T-helper 22 cell (primary cell): ENCODE measurements around the gene KDELR1.

Experiments used
- DNase-seq: peaks from one replicate; pipeline ENCODE4 v3.0.0-alpha.2; 2020; ENCODE audit warnings: low read depth

Gene KDELR1

DNA sequence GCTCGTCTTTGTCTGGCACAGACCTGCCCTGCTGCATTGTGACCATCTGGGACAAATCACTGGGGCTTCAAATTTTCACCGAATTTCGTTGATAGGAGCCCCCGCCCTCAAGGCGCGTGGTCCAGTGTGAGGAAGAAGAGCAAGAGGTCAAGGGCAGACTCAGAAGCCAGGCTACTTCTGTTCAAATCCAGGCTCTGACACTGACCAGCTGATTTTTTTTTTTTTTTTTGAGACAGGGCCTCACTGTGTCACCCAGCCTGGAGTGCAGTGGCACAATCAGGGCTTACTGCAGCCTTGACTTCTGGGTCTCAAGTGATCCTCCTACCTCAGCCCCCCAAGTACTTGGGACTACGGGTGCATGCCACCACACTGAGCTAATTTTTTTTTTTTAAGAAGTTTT, 20.0 kb downstream of the KDELR1 start:
- DNase-seq: no peak

DNA sequence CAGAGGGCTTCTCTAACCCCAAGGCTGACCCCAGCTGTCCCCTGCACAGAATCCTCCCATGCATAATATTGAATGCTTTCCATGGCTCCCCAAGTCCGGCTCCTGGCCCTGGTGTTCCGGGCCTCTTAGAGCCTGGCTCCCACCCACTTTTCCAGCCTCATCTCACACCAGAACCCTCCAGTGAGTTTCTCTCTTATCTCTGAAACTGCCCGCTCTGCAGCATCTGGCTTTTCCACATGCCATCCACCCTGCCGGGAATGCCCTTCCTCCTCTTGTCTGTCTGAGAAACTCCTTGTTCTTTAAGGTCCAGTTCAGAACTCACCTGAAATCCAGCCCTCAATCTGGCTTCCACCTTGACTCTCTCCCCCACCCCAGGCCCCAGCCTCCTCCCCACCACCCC, 20.4 kb downstream of the KDELR1 start:
- DNase-seq: no peak

DNA sequence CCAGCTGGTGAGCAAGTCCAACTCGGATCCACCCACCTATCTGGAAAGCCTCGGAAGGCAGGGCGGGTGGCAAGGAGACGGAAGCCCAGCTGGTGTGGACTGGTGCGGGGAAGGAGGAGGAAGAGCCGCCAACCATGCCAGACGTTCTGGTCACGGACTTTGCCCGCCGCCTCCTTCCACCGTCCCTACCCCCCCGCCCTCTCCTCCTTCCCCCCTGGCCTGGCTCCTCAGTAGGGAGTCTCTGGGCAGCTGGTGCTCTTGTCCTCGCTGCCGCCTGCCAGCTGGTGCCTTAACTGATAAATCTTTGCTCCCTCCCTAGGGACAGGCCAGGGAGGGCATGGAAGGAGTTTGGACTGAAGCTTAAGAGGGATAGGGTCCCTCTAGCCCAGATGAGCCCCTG, 22.4 kb downstream of the KDELR1 start:
- DNase-seq: no peak

DNA sequence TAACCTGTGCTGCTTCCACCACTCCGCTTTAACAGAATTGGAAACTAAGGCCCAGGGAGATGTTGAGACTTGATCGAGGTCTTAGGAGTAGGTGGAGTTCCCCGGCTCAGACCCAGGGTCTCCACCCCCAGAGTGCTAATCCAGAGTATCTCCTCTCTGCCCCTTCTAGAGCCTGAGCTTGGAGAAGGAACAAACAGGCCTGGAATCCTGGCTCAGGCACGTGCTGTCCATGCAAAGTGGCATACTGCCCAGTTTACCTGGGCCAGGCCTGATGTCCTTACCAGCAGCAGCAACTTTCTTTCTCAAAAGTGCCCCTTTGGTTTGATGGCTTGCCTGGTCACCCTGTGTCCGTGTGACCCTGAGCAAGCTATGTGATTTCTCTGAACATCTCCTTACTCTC, 23.5 kb downstream of the KDELR1 start:
- DNase-seq: no peak

DNA sequence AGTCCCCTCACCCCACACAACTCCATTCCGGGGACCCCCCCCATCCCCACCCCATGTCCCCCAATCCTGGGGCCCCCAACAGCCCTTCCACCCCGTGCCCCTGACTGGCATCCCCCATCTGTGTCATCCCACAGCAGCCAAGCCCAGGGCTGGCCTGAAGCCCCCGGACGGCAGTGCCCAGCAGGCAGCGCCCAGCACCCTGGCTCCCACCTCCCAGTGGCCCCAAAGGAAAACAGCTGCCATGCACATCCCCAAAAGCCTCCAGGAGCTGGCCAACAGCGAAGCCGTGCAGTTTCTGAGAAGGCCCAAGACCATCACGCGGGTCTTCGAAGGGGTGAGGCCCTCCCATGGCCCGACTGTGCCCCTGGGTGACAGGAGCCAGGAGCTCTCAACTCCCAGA, 25.7 kb downstream of the KDELR1 start:
- no peak for DNase-seq

DNA sequence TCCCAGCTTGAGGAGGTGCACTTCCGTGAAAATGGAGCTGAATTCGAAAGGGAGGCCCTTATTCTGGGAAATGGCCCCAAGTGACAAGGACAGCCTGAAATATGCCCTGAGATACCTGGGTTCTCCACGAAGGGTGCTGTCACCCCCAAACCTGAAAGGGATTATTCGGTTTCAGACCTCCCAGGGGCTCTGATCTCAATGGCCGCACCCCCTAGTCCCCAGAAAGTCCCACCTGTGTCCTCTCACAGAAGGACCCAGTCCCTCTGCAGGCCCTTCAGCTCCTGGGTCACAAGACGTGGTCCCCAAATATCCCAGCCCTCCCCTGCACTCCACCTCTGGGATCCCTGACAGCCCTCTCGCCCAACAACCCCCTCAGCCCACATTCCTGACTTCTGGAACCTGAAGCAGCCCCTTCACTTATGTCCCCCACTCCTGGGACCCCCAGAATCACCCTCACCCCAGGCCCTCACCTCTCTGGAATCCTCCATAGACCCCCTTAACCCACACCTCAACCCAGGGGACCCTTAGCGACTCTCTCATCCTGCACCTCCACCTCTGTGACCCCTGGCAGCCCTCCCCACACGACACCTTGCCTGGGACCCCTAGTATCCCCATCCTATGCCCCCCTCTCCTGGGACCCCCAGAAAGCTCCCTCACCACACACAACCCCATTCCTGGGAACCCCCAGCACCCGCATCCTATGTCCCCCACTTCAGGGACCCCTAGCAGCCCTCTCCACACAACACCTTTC, 26.6 kb downstream of the KDELR1 start:
- no peak for DNase-seq

DNA sequence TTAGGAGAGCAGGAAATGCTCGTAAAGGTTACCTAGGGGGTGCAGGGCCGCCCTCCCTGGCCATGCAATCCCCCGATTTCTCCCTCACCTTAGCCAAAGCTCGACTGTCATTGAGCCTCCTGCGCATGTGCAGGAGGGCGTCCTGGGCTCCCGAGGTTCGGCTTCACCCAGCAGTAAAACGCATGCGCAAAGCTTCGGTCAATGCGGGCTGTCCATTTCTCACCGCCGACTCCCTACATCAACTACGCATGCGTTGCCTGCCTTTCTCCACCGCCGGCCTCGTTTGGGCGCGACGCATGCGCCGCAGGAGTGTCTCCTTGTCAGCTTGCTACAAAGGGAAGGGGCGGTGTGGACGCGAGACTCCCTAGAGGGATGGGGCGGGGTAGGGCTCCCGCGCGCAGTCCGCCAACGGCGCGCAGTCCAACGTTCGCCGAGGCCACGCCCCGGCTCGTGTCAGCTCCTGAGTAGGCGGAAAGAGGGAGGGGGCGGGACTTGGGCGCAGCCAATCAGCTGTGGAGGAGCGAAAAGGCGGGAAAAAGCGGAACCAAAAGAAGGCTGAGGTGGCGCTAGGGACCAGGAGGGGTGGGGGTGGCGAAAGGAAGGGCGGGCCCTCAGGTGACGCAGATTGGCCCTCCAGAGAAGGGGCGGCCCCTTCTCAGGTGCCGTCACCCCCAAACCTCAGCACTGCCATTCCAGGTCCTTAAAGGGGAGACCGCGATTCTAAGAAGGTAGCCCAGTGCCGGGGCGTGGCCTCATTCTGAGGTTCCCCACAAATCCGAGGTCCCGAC, 27.3 kb downstream of the KDELR1 start, which contains the start of the genes SYNGR4 and TMEM143:
Gene SYNGR4 (plus strand): TSS at position 558 of the 788 bp plus-strand sequence. CDS start 1,476 bp downstream, outside the sequence.
Gene TMEM143 (minus strand): TSS at position 131 of the 788 bp plus-strand sequence. CDS start 20 bp downstream, at position 111.
- DNase-seq: peak; percentile 99

DNA sequence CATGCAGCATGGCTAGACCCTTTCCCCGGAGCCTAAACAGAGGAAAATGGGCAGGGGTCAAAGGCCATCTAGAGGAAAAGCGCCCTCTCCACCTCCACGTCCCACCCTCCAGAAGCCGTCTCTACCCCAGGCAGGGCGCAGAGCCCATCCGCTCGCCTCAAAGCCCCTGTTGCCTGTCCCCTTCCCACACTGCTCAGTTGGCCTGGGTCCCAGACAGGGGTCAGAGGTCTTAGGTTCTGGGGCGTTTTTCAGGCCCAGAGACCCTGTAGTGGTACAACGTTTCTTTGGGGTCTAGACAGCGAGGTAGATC, 27.9 kb downstream of the KDELR1 start:
- DNase-seq: no peak

DNA sequence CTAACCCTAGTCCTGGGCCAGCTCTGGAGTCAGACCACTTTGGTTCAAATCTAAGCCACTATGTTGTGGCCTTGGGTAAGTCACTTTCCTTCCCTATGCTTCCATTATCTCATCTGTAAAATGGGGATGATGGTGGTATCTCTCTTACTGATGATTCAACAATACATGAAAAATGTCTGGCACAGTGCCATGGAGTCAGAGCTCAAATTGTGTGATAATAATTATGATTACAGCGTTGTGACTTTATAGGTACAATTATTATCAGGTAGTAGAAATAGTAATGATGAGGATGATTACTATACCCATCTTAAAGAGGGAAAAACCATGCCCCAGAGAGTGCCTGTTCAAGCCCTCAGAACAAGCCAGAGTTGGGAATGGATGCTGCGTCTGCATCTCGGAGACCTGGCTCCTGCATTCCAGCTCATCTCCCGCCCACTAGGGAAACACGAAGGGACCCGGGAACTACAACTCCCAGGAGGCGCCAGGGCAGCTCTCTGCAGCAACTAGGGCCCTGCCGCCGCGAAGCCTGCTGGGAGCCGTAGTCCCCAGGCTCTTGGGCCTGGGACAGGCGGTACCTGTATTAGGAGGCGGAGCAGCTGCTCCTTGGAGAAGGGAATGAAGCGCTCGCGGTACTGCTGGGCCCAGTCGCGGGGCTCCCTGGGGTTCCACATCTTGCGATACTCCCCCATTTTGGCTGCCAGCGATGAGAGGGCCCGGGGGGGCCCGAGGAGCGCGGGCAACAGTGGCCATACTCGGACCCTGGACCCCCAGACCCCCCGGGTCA, 28.4 kb downstream of the KDELR1 start:
- peak; percentile 84 for DNase-seq

DNA sequence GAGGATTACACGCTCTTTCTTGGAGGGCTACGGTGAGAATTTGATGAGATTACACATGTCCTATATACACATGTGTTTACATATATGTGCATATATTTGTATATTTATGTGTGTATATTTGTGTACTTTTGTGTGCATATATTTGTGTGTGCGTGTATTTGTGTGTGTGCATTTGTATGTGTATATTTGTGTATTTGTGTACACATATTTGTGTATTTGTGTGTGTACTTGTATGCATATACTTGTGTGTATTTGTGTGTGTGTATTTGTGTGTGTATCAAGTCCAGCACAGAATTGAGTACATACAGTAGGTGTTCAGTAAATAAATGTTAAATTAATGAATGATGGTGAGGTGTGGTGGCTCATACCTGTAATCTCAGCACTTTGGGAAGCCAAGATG, 29.4 kb downstream of the KDELR1 start:
- DNase-seq: no peak

DNA sequence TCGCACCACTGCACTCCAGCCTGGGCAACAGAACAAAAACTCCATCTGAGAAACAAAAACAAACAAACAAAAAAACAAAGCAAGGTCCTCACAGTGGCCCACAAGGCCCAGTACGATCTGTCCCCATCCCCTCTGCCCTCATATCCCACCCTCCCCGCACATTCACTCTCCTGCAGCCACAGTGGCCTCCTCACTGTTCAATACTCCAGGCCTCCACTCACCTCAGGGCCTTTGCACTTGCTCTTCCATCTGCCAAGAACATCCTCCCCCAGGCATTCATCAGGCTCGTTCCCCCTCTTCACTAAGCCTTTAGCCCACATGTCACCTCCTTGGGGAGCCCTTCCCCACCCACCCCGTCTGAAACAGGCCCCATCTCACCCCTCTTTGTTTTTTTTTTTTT, 32.2 kb downstream of the KDELR1 start:
- no peak for DNase-seq

DNA sequence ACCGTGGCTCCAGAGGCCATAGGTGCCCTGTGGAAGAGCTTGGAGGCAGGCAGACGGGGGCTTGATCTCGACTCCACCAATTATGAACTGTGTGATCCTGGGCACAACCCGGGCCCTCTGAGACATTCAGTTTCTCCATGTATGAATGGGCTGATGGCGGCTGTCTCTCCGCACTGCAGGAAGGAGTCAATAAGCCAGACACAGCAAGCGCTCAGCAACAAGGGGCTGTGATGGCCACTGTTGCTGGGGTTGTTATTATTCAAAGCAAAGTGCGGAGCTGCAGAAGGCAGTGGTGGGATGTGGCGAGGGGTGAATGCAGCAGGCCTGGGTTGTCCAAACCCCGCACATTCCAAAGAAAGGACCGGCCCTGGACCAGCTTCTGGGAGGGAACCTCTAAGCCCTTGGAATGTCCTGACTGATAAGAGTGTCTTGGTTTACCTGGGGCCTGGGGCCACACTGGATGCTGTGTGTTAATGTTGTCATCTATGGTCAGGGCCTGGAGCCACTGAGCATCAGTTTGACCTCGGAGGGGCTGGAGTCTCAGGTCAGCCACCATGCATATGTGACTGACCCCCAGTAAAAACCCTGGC, 35.9 kb downstream of the KDELR1 start:
- DNase-seq: no peak

DNA sequence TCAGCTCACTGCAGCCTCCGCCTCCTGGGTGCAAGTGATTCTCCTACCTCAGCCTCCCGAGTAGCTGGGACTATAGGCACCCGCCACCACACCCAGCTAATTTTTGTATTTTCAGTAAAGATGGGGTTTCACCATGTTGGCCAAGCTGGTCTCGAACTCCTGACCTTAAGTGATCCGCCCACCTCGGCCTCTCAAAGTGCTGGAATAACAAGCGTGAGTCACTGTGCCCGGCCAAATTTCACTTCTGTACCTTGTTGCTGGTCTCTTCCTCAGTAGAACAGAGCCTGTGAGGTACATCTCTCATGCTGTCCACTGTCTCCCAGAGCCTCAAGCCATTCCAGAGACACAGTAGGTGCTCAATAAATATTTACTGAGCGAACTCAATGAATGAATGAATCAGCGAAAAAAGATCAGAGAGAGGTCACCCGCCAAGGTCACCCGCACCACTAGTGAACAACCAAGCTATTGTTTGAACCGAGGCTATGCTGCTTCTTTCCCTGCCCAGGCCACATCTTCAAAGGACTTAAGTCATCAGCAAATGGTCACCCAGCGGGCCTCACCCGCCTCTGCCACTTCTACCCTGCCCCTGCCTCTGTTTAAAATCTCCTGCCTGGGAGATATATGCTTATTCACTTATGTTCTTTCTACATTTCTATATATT, 36.9 kb downstream of the KDELR1 start:
- no peak for DNase-seq

DNA sequence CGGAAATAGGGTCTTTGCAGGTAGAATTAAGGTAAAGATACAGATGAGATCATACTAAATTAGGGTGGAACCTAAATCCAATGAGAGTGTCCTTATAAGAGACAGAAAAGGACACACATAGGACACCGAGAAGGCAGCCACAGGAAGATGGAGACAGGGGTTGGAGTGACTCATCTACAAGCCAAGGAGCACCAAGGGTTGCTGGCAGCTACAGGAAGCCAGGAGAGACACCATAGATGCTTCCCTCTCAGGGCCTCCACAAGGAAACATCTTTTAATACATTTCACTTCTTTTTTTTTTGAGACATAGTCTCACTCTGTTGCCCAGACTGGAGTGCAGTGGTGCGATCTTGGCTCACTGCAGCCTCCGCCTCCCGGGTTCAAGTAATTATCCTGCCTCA, 37.7 kb downstream of the KDELR1 start:
- no peak for DNase-seq

DNA sequence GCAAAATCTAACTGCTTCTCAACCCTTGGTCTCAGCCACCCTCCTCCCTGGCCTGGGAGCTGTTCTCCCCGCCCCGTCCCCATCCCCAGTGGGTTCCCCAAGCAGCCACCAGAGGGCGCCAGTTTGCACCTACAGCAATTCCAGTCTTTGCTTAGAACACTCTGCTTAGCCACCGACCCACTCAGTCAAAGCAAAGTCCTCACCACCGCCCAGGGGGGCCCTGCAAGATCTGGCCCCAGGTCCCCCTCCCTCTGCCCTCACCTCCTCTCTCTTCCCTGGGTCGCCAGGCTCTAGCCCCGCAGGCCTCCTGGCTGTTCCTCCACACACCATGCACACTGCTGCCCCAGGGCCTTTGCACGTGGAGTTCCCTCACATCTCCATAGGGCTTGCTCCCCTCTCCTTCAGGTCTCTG, 40.0 kb downstream of the KDELR1 start:
- peak; percentile 29 for DNase-seq

DNA sequence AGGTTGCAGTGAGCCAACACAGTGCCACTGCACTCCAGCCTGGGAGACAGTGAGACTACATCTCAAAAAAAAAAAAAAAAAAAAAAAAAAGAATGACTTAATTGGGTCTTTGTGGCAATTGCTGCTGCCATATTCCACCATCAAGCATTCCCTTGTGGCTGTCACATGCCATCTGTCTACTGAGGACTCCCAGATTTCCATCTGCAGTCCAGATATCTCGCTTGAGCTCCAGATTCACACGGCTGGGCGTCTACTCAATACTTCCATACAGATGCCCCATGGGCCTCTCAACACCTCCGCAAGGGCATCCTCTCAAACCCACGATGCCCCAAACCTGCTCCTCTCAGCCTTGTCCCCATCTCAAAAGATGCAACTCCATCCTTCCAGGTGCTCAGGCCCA, 40.5 kb downstream of the KDELR1 start:
- DNase-seq: no peak

DNA sequence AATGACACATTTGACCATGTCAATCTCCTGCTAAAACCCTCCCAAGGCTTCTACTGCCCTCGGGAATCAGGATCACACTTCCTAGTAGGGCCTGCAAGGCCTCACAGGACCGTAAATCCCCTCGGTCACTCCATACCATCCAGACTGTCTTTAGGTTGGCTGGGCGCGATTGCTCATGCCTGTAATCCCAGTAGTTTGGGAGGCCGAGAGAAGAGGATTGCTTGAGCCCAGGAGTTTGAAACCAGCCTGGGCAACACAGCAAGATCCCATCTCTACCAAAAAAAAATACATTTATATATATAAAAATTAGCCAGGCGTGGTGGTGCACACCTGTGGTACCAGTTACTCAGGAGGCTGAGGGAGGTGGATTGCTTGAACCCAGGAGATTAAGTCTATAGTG, 42.6 kb downstream of the KDELR1 start:
- DNase-seq: no peak

DNA sequence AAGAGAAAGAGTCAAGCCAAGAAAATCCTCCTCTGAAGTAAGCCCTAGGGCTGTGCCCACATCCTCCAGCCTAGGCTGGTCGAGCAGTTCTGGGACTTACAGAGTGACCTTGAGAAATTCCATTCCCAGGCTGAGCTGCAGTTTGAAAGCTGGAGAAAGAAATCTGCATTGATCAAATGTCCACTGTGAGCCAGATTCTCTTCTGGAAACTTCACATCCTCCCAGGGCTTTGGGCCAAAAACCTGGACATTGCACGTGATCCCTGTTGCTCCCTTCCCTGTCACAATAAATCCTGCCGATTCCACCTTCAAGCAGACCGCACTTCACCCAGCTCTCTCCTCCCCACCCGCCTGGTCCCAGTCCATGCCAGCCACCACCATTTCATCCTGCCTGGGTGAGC, 43.3 kb downstream of the KDELR1 start:
- DNase-seq: no peak

DNA sequence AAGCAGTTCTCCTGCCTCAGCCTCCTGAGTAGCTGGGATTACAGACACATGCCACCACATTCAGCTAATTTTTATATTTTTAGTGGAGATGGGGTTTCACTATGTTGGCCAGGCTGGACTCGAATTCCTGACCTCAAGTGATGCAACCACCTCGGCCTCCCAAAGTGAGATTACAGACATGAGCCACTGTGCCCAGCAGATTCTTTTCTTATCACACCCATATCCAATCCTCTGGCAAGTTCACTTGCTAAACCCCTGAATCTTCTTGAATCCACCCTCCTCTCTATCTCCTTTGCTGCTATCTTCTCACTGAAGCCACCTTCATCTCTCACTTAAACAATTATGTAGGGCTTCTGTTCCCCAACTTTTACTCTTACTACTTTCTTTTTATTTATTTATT, 45.2 kb downstream of the KDELR1 start:
- DNase-seq: no peak

DNA sequence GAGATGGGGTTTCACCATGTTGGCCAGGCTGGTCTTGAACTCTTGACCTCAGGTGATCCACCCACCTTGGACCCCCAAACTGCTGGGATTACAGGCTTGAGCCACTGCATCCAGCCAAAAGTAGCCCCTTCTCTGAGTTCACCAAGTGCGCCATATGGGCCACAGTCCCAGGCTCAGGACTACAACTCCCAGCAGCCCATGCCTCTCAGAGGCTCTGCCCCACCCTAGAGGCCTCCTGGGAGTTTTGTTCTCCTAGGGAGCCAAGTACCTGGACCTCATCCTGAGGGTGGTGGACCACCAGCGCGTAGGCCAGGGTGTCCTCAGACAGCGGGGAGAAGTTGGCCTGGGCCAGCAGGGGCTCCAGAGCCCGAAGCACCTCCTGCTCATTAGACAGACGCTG, 46.5 kb downstream of the KDELR1 start:
- no peak for DNase-seq

DNA sequence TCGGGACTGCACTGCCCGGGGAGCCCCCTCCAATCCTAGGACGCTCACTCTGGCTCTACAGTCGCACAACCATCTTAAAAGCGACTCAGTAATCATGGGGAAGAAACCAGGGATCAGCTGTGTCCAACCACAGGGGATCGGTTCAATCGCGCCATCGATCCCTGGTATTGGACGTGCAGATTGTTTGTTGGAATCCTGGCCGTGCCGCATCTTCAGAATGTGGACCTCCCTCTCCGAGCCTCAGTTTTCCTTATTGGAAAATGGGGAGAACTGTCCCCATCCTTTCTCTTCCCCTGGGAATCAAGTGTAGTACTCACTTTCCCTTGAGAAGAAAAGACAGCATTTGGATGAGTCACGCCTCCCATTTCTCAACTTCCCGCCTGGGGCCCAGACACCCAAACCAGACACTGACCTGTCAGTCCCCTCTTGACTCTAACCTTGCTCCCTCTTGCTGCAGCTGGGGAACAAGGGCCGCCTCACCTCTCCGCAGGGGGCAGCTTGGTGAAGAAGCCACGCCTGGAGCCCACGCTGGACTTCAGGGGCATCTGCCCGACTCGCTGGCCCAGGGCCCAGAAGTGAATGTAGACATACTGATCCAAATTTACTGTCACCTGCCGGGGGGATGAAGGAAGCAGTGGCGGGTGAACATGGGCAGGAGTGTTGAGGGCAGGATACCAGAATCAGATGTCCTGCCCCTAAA, 48.4 kb downstream of the KDELR1 start:
- no peak for DNase-seq
